ENCODE measurements around the gene NFYC.

Gene NFYC

GRCh38 chr1:40740039-40740996, 48.8 kb downstream of the NFYC start:
- no peak for DNase-seq

DNA sequence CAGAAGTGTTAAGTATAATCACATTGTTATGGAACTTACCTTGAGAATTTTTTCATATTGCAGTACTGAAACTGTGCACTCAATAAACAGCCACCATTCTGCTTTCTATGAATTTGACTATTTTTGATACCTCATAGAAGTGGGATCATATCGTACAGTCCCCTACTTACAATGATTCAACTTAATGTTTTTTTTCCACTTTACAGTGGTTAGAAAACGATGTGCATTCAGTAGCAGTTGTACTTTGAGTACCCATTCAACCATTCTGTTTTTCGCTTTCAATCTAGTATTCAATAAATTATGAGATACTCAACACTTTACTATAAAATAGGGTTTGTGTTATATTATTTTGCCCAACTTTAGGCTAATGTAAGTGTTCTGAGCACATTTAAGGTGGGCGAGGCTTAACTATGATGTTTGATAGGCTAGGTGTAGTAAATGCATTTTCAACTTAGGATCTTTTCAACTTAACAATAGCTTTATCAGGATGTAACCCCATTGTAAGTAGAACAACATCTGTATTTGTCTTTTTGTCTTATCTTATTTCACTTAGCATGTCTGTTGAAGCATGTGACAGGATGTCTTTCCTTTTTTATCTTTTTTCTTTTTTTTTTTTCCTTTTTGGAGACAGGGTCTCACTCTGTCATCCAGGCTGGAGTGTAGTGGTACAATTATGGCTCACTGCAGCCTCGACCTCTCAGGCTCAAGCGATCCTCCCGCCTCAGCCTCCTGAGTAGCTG, 49.7 kb downstream of the NFYC start:
- DNase-seq = no peak

DNA sequence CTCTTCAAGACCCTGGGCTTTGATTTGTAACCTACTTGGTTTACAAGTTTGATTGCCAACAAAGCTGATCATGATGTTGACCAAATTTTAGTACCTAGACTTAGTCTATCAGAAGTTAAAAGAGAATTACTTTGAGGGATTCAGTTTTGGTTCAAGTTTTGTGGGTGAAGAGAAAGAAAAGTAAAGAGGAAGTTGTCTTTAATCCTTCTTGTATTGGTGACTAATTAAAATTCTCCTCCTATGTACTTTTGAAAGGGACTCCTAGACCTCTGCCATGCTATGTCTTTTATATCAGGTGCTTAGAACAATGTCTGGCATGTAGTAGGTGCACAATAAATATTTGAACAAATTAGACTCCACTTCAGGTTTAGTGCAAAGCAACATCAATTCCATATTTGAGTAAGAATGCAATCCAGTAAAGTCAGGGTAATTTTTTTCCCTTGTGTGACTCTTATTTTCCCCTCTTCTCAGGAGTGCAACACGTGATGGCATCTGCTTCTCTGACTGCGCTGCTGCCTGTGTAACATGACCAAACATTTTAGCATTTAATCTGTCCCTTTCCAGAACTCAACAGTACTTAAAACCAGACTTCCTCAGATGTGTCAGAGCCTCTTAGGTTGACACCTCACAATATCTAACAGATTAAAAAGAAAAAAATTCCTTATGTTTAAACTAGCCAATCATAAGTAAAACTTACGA, 51.0 kb downstream of the NFYC start:
- no peak for DNase-seq

- no peak for DNase-seq
These were observed 51.9 kb downstream of the NFYC start for GRCh38 chr1:40743452-40743851.

DNA sequence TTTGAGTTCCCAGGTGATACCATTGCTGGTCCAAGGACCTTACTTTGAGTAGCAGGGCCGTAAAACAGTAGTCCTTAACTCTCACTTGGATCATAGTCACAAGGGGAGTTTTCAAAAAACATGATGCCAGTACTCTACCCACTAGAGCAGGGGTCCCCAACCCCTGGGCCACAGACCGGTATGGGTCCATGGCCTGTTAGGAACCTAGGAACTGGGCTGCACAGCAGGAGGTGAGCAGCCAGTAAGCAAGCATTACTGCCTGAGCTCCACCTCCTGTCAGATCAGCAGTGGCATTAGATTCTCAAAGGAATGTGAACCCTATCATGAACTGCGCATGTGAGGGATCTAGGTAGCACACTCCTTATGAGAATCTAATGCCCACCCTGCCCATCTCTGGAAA, 52.4 kb downstream of the NFYC start:
- DNase-seq = no peak

- DNase-seq = no peak
These were observed 53.7 kb downstream of the NFYC start for GRCh38 chr1:40745176-40745575.

- no peak for DNase-seq
These were observed 55.0 kb downstream of the NFYC start for GRCh38 chr1:40746344-40747090.

GRCh38 chr1:40748841-40749718, 57.6 kb downstream of the NFYC start:
- no peak for DNase-seq

DNA sequence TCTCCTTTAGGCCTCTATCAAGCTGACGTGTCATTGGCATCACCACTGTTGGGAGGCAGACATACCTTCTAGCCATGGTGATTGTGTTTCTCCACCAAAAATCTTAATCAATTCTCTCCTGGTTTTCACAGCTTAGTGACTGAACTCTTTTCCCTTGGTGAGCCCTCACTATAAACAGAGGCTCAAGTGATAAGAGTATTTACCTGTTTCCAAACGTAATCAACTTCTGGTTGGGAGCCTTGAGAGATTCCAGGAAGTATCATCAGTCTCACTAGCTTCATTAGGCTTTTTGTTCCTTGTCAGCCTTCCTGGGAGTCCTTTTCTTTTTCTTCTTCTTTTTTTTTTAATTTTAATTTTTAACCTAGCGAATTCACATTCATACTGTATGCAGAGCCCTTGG, 58.3 kb downstream of the NFYC start:
- DNase-seq = no peak

- DNase-seq = no peak
These were observed 59.0 kb downstream of the NFYC start for GRCh38 chr1:40750451-40750908.

- DNase-seq = no peak
These were observed 60.3 kb downstream of the NFYC start for GRCh38 chr1:40751802-40752201.

GRCh38 chr1:40753142-40753882, 61.8 kb downstream of the NFYC start:
- no peak for DNase-seq

- no peak for DNase-seq
These were observed 62.7 kb downstream of the NFYC start for GRCh38 chr1:40754201-40754600.

GRCh38 chr1:40755067-40755466, 63.6 kb downstream of the NFYC start:
- no peak for DNase-seq

DNA sequence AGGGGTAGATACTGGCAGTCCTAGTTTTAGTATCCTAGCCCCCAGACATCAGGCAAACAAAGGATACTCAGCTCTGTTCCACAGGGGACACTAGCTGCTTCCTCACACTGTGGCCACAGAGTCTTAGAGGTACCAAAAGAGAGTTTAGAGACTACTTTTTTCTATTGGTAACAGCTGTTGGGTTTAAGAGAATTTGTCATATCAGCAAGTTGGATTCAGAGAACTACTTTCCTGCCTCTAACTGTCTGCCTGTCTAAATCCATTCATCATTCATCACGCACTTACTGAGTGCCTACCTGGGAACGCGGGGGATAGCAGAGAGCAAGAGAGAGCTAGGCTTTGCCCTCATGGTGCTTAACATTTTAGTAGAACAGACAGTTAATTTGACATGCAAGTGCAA, 65.0 kb downstream of the NFYC start:
- DNase-seq = no peak

DNA sequence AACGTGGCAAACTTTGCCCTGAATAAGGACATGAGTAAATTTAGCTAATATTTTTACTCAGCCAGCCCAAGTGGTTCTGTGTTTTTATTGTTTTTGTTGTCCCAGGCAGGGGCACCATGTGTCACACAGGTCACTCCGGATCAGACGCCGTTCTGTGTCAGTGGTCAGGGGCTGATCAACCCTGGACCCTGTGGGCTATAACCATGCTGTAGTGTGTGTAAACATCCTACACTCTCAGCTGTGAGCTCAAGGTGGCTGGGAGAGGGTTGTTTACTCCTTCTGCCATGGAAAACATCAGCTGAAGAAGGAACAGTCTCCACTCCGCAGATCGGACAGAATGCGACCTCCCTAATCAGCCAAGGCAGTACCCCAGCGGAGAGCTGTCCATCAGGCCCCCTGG, 65.6 kb downstream of the NFYC start:
- DNase-seq = no peak

GRCh38 chr1:40758004-40758403, 66.5 kb downstream of the NFYC start:
- DNase-seq = no peak

DNA sequence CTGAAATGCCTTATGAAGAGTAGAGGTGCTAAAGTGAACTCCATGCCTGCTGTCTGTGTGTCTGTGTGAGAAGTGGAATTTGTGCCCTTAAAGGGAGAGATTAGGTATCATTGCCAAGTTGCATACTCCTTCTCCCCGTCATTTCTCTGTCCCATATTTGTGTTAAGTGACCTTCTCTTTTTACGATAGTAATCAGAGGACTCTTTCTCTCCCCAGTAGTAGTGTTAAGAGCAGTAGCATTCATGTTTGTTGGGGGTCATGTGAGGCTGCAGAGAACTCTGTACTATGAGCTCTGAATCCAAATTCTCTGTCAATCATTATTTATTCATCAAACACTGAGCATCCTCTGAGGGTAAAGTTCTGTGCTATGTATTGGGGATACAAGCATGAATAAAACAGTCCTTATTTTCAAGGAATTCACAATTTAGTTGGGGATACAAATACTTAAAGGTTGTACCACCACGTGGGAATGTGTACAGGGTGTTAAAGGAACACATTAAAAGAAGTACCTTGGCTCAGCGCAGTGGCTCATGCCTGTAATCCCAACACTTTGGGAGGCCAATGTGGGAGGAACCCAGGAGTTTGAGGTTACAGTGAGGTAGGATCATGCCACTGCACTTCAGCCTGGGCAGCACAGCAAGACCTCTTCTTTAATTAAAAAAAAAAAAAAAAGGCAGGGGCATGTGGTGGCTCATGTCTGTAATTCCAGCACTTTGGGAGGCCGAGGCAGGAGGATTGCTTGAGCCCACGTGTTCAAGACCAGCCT, 67.3 kb downstream of the NFYC start:
- no peak for DNase-seq

GRCh38 chr1:40760984-40761383, 69.5 kb downstream of the NFYC start:
- no peak for DNase-seq

Measured in retina (tissue), 1 donor.